Measurements from ENCODE around the gene GCNT2.

DNA sequence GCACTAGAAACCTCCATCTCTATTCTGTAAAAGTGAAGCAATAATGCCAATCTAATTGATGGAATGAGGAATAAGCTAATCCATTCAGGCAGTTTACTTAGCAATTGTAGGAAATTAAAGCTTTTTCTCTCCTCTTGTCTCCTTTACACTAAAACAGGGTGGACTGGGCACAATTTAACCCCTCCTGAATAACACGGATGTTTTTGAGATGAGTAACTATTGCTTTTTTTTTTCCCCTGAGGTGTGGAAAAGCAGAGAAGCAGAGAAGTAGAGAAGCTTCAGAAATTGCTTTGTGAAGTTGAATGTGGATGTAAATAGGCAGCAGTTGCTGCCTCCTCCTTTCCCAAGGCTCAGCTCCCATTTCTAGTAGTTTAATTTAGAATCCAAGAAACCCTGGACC, 40.0 kb upstream of the GCNT2 start:
- TF ChIP-seq, protein P1, sequence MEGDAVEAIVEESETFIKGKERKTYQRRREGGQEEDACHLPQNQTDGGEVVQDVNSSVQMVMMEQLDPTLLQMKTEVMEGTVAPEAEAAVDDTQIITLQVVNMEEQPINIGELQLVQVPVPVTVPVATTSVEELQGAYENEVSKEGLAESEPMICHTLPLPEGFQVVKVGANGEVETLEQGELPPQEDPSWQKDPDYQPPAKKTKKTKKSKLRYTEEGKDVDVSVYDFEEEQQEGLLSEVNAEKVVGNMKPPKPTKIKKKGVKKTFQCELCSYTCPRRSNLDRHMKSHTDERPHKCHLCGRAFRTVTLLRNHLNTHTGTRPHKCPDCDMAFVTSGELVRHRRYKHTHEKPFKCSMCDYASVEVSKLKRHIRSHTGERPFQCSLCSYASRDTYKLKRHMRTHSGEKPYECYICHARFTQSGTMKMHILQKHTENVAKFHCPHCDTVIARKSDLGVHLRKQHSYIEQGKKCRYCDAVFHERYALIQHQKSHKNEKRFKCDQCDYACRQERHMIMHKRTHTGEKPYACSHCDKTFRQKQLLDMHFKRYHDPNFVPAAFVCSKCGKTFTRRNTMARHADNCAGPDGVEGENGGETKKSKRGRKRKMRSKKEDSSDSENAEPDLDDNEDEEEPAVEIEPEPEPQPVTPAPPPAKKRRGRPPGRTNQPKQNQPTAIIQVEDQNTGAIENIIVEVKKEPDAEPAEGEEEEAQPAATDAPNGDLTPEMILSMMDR (IDR thresholded peaks at IDR 0.05), result no peak
- no peak for TF ChIP-seq POLR2AphosphoS5 (IDR thresholded peaks at IDR 0.05; ENCODE audit: low read depth, low read length)

All from Panc1 (cell line).